Stimulated activated CD8-positive, alpha-beta memory T cell treated with anti-CD3 and anti-CD28 coated beads, Interleukin-15, amount 100 ng/mL, for 24 hours (primary cell): Measurements from ENCODE around the gene CHST6.
"Not testable (repeated sequence)": the region's sequence is repeated elsewhere in the genome, so short reads cannot be mapped to it uniquely, and the experiment has no call there.

ENCODE experiments used
- DNase-seq: peaks from one replicate; pipeline ENCODE4 v3.0.0-alpha.2; 2020; ENCODE audit warnings: low read depth

The CHST6 gene

DNA sequence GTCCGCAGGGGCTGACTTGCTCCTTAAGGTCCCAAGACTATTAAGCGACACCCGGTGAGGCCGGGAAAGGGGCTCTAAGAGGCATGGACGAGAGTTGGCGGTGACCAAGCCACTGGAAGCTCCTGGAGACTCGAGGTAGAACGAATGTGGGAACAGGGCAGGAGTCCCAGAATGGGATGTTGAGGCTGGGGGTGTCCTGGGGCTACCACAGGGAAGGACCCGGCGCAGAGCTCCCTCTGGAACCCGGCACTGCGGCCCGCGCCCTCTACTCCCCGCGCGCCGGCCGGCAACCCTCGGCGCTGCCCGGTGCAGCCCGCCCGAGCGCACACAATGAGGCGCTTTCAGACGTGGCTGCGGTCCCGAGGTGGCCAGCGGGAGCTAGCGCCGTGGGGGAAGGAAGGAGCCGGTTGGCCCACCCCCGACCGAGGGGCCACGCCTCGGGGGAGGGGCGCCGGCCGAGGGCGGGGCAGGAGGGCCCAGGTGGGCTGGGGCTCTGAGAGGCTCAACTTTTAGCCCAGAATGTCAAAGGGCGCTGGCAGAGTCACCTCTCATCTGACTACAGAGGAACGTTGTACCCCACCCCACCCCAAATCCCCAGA, at the start of gene CHST6:
CHST6 (minus strand) TSS at position 366 of the 599 bp plus-strand sequence. CDS start 15,613 bp downstream, outside the sequence.
- DNase-seq, result no peak

DNA sequence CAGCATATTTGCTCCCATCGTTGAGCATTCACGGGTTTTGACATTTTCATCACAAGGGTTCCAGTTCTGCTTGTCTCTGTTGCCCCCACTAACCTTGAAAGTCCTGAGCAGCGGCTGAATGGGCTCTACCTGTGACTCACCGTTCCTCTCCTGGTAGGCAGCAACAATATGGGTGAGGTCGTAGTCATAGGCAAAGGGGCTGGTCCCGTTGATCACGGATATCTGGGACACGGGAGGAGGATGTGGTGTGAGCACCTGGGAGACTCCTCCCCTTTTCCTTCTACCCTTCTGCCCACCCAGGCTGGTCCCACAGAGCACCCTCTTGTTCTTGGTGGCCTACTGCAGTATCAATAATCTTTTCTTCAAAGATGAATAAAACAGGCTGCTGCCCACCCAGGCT, 47.2 kb upstream of the CHST6 start:
- DNase-seq, result not testable (repeated sequence)

DNA sequence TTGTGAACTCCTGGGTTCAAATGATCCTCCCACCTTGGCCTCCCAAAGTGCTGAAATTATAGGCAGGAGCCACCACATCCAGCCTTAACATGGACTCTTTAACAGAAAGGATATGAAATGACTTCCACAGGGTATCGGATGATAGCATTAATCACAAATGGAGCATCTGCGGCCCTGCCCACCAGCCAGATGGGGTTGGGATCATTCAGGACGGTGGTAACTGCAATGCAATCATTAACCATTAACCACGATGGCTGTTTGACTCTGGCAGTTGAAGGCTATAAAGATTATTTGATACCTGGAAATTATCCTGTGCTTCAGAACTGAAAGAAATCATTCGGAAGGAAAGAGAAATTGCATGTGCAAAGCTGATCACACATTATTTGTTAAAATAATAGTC, 46.0 kb upstream of the CHST6 start:
- DNase-seq, result no peak

DNA sequence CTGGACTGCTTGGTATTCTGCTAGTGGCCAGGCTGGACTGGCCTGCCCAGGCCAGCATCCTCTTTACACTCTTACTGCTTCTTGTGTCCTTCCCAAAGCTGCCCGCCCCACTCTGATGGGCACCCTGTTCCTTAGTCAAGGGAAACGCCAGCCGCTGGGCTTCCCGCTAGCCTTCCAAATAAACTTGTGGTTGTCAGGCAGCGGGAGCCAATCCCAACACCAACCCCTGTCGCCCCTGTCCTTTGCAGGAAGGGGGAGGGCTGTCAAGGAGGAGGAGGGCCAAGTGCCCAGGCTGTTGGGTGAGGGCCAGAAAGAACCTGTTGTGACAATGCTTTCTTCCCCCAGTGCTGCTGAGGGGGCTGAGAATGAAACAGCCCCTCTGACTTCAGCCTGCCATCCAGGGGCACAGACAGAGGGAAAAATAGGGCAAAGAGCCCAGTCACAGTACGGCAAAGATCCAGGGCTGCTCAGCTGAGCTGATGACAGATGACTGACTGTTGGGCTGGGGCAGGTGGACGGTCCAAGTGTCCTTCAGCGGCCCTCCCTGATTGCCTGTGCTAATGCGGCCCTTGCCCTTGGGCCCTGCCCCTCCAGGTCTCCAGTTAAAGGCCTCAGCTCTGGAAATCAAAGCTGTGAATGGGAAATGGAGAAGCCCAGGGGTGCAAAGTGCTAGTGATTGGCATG, 43.8 kb upstream of the CHST6 start:
- not testable (repeated sequence) for DNase-seq

DNA sequence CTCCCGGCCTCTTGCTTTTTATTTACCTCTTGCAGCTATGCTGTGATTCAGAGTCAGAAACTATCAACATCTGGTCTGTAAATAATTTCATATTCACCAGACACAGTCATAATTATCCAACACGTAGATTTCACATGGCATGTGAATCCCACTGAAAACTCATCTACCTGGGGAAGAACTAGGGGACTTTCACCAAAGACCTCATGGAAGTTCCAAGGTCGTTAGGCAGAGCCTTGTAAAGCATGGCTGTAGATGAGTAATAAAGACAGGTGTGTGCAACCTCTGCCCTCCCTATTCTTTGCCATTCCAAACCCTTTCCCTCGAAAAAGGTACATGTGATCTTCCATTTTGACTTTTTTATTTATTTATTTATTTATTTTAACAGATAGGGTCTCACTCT, 42.5 kb upstream of the CHST6 start:
- DNase-seq, result no peak

DNA sequence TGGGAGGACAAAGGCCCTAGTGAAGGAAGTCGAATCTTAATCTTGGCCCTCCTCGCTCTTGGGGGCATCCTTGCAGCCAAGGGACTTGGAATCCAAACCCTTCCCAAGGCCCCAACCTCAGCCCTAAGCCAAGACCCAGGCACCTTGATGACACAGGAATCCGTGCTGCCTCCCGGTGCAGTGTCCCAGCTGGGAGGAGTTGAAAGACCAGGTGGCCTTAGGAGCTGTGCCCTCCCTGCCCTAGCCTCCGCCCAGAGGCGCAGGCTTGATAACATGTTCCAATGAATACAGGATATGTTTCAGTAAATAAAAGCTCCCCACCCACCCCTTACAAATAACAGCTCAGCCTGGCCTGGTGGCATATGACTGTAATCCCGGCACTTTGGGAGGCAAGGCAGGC, 40.7 kb upstream of the CHST6 start, which contains the start of gene CHST5:
CHST5 (minus strand) TSS at position 208 of the 400 bp plus-strand sequence. CDS start 5,724 bp downstream, outside the sequence.
- DNase-seq, result no peak

DNA sequence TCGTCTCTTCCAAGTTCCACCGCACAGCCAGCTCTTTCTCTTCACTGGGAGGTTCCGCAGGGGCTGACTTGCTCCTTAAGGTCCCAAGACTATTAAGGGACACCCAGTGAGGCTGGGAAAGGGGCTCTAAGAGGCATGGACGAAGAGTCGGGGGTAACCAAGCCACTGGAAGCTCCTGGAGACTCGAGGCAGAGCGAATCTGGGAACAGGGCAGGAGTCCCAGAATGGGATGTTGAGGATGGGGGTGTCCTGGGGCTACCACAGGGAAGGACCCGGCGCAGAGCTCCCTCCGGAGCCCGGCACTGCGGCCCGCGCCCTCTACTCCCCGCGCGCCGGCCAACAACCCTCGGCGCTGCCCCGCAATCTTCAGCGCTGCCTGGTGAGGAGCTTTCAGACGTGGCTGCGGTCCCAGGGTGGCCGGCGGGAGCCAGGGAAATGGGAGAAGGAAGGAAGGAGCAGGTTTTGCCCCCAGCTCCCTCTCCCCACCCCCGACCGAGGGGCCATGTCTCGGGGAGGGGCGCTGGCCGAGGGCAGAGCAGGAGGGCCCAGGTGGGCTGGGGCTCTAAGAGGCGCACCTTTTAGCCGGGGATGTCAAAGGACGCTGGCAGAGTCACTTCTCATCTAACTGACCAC, 40.1 kb upstream of the CHST6 start:
- no peak for DNase-seq

DNA sequence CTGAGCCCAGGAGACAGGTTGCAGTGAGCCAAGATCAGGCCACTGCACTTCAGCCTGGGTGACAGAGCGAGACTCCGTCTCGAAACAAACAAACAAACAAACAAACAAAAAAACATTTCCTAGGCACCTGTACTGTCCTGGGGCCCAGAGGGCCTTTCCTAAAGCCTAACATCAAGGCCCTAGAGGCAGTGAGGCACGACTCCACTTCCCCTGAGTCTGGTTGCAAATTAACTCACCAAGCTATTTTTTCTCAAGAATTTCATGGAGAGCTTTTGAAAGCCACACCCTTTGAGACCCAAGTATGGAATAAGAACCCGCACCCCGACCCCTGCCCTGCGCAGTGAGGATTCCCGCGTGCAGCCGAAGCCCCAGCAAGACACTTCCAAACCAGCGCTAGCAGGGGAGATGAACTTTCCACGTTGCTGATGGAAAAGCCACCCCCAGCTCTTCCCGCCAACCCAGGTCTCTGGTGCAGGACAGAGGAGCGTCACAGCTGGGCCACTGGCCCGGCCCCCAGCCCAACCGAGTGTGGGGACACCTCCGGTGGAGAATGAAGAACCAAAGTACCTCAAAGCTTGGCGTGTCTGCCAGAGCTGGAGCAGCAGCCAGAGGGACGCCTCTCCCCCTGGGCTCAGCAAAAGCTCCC, 39.4 kb upstream of the CHST6 start:
- no peak for DNase-seq

DNA sequence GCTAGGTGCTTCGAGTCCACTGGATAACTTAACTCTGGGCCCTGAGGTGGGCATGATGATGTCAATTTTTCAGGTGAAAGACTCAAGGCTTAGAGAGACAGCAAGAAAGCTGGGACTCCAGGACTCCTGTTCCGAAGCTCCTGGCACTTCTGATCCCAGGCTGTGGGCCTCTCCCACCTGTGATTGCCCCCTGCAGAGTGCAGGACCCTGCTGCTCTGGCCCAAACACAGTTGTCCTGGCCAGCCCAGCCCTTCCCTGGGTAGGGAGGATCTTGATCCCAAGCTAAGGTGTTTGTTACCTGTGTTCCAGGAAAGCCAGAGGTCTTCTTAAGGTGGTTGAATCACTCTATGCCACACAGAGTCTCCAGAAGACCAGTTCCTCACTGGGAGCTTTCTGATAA, 37.5 kb upstream of the CHST6 start:
- no peak for DNase-seq

DNA sequence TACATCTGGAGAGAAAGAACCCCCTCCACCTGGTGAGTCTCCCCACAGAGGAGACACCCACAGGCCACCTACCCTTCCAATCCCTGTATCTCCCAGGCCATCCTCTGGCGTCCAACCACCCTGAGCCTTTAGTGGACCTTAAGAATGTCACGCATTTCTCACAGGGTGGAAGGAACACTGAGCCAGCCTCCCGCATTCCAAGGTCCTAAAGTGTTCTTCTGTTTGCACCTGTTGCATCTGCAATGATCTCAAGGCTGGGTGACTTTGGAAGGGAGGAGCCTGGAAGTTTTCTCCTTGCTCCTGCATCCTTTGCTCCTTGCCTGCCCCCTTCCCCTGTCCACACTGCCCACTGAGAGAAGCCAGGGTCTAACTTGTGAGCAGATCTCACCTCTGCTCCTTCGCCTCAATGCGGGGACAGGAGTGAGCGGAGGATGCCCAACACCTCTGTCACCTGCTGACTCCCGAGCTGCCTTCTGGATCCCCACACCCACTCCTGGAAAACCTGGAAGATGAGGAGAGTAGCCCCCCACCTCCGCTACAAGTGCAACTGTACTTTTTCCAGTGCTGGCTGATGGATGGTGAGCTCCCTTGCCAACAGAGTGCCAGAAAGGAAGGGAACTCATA, 37.0 kb upstream of the CHST6 start:
- DNase-seq, result no peak

DNA sequence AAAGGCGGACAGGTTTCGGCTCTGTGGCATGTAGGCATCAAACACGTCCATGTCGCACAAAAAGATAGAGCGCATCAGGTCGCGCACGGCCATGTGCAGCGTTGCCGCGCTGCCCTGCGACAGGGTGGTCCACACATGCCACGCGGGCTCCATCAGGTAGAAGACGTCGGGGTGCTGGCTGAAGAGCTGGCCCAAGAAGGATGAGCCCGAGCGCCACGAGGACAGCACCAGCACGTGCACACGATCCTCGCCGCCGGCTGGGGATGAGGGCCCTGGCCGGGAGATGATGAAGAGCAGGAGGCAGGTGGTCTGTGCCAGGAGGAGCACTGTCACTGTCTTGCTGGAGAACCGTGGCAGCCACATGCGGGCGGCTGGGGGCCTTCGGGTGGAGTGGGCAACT, 34.7 kb upstream of the CHST6 start:
- no peak for DNase-seq

DNA sequence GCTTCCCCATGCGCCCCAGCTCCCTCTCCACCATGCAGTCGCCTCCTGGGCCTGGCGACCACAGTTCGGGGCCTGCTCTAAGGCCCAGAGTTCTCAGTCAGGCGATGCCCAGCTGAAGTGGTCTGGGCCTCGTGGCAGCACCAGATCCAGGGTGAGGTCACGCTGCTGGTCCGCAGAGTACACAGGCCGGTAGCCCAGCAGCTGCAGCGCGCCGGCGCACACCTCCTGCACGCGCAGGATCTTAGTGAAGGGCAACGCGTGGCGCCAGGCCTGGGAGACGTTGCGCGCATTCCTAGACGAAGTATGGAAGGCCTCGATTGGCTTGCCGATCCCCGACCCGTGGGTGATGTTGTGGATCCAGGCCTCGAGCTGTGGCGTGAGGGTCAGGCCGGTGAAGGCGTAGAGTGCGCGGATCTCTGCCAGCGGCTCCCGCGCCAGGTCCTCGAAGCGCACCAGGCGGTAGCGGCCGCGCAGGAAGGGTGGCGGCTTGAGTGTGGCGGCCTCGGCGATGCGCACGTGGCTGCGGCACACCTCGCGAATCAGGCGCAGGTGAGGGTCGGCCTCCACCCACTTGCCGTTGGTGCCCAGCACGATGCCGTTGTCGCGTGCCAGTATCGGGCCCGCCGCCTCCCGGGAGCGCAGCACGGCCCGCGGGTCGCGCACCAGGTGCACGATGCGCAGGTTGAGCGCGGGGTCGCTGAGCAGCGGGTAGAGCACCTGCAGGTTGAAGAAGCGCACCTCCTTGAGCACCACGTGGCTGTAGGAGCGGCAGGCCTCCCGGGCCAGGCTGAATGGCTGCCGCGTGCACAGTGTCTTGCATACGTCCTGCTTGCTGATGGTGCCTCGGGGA, 34.0 kb upstream of the CHST6 start:
- DNase-seq, result no peak

DNA sequence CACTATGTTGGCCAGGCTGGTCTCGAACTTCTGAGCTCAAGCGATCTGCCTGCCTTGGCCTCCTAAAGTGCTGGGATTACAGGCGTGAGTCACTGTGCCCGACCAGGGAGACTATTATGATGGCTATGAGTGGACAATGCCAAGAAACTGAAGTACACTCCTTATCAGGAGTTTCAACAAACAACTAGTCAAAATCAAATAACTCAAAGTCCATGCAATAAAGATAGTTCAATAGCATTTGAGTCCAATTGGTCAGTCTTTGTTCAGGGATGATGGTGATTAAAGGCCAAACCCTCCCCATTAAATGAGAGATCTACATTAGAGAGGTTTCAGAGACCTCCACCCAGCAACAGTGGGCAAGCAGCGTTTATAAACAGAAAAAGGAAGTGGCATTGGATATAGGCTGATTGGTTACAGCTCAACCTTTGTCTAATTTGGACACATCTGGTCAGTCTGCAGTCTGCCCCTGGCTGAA, 32.6 kb upstream of the CHST6 start:
- no peak for DNase-seq

DNA sequence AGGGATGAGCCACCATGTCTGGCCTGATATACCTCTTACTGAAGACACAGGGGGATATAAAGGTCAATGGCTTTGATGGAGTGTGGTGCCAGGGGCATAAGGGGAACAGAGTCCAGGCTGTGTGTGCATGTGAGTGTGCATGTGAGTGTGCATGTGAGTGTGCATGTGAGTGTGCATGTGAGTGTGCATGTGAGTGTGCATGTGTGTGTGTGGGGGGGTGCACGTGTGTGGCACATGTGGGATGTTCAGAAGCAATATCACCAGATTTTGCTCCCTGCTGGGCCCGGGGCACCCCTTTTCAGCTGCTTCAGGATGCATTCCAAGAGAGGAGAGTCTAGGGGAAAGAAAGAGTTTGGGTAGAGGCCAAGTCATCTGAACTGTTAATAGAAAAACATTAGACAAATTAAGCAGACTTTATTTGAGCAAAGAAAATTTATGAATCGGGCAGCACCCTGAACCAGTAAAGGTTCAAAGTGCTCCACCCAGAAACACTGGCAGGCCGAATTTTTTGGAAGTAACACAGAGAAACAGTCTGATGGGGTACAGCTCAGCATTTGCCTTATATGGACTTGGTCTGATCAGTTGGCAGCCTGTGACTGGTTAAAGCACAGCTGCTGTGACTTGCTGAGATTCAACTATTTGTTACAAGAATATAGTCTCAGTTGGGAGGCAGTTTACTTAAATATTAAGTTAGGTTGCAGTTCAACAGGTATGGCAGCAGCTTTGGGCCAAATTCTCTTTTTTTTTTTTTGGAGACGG, 31.0 kb upstream of the CHST6 start:
- no peak for DNase-seq

DNA sequence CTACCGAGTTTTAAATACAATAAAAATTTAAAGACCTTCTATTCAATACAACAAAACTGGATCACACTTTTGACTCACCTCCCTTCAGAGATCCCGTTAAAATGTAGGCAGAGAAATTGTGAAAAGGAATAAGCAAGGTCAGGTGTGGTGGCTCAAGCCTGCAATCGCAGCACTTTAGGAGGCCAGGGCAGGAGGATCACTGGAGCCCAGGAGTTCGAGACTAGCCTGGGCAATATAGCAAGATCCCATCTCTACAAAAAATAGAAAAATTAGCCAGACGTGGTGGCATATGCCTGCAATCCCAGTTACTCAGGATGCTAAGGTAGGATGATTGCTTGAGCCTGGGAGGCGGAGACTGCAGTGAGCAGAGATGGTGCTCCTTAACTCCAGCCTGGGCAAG, 23.9 kb upstream of the CHST6 start:
- DNase-seq, result no peak

DNA sequence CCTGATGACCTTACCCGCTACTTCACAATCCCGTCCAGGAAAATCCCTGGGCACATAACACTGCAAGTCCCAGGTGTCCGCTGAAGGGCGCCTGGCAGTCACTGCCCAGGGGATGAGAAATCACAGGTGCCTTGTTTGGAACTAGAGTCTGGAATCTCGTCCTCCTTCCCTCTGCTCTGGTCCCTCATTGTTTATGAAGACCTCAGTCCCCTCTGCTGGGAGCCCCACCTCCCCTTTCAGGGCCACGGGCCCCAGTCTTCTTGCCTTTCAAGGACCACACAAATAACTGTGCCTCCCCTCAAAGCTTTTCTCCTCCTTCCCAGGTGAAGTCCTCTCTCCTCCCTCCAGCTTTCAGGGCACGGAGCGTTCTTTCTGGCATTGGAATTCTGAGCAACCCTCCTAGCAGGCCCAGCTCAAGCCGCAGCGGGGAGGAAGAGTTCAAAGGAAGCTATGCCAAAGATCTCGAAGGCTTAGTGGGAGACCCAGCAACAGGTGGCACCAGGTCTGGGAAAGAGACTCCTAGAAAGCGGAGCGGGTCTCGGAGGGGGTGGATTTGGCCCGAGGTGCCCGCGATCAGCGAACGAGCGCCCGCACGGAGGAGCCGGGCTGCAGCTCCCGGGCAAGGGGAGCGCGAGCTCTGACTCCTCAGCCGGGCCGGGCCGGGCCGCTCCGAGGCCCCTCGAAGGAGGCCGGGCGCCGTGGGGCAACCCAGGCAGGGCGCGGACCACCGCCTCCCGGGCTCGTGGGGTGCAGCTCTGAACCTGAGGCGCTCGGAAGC, 21.1 kb upstream of the CHST6 start:
- DNase-seq, result not testable (repeated sequence)

DNA sequence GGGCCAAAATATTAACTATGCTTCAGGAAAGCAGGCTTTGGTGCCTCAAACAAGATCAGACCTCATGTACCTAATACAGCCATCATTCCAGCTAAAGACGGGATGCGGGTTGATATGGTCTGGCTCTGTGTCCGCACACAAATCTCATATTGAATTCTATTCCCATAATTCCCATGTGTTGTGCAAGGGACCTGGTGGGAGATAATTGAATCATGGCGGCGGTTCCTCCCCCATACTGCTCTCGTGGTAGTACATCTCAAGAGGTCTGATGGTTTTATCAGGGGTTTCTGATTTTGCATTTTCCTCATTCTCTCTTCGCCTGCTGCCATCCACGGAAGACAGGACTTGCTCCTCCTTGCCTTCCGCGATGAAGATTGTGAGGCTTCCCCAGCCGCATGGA, 19.1 kb upstream of the CHST6 start:
- no peak for DNase-seq

DNA sequence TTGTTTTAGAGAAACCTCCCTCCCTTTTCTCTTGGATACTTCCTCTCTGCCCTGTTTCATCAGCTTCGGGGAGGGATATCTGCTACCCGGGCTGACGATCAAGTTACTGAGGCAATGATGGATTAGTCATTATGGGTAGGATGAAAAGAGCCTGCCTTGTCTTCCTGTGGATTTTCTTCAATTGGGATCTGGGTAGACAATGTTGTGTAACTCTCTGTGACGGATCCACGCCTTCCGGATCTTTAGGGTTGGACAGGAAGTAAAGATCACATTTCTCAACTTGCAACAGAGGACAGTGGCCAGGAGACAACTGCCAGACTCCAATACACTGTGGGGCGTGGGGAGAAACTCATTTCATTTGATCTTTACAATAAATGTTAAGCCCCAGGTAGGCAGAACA, 11.3 kb upstream of the CHST6 start:
- no peak for DNase-seq

DNA sequence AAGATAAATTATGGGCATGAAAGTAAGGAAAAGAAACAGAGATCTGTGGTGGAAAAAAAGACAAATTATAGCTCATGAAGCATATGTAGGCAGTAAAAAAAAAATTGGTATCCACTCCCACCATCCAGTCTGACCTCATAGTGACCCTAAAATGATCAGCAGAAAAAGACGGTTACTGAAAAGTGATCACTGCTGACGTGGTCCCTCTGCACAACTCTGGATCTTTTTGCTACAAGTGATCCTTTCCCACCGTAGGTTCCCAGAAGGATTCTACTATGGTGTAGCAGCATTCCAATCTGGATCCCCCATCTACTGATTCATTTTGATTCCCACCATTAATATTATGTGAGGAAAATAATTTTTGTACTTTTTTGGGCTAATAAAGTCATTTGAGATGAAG, 10.9 kb upstream of the CHST6 start:
- no peak for DNase-seq

DNA sequence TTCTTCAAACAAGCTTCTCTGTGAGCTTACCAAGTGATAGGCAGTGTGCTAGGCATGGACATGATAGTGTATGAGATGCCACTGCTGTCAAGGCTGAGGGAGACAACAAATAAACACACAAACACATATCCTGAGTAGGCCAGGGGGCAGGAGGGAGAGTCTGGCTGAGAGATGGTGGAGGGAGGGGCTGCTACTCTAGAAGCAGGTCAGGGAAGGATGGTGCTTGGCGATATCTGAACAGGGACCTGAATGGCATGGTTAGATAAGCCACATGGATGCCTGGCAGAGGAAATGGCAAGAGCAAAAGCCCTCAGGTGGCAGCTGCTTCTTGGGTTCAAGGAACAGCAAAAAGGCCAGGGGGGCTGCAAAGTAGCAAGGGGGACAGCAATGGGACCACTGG, 8.6 kb upstream of the CHST6 start:
- DNase-seq, result no peak
